ENCODE results near the gene BCL7A. TPM values are rescaled to one million over a fixed set of nuclear protein-coding genes. Genes with fewer than 3 reads are reported as not detected.

Gene BCL7A
- total and polyA plus RNA-seq, 9 of the 15 experiments (the other 6 are each of a cell fraction or from before 2014, with no cell fraction given) = 0.25 to 21.9 (median 14.9) TPM

DNA sequence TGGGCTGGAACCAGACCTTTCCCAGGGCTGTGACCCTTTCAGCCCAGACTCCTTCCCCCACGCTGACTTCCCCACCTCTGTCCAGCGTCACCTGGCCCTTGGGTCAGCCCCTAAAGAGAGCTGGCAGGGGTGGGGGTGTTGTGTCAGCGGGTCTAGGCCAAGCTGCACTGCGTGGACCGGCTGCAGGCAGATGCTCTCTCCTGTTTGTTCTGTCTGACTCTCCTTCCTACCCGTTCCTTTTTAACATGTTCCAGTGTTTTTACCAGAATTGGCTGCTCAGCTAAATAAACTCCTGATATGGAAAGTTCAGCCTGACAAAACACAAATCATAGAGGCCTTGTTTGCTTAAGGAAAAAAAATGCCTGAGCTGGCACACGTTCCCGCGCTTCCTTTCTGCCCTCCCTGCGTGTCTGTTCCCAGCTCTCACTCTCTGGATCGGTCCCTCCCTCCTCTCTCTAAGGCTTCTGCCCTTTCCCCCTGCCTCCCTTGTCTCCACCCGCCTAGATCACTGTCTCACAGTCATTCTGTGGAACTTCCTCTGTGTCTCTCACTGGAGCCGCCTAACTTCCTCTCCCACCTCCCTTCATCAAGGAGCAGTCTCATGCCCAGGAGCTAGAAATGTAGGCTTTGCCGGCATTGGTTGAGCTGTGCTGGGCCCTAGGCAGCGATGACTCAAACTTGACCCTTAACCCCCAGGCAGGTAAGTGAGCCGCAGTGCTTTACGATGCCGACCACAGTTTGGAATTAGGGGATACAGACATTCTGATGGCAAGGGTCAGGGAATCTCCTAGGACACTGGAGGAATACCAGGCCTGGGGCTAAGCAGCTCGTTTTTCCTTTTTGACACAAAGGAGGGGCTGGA is 41.4 kb downstream of the BCL7A start (continued):
- TF ChIP-seq ARHGAP35 (IDR thresholded peaks at IDR 0.05; ENCODE audit: partially characterized antibody) (no peak), MXI1 (IDR thresholded peaks at IDR 0.05; ENCODE audit: low read depth, low read length) (no peak), RFX1 (IDR thresholded peaks at IDR 0.05) (no peak), SMAD3 (CRISPR knock-in tag; conservative IDR thresholded peaks at IDR 0.05) (no peak), ZC3H11A (IDR thresholded peaks at IDR 0.05; ENCODE audit: low read depth, low read length) (no peak), L3MBTL2 (IDR thresholded peaks at IDR 0.05) (peak; percentile 10; the same call in 1 of the 2 replicates)
- TF ChIP-seq, protein P1, sequence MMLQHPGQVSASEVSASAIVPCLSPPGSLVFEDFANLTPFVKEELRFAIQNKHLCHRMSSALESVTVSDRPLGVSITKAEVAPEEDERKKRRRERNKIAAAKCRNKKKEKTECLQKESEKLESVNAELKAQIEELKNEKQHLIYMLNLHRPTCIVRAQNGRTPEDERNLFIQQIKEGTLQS (IDR thresholded peaks at IDR 0.05) = peak; percentile 81
- TF ChIP-seq, protein P1 (CRISPR knock-in tag; conservative IDR thresholded peaks at IDR 0.05) = 0 out of 2 replicates have a peak, but pooled peaks have one; percentile 21
- TF ChIP-seq, protein P2, sequence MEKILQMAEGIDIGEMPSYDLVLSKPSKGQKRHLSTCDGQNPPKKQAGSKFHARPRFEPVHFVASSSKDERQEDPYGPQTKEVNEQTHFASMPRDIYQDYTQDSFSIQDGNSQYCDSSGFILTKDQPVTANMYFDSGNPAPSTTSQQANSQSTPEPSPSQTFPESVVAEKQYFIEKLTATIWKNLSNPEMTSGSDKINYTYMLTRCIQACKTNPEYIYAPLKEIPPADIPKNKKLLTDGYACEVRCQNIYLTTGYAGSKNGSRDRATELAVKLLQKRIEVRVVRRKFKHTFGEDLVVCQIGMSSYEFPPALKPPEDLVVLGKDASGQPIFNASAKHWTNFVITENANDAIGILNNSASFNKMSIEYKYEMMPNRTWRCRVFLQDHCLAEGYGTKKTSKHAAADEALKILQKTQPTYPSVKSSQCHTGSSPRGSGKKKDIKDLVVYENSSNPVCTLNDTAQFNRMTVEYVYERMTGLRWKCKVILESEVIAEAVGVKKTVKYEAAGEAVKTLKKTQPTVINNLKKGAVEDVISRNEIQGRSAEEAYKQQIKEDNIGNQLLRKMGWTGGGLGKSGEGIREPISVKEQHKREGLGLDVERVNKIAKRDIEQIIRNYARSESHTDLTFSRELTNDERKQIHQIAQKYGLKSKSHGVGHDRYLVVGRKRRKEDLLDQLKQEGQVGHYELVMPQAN (IDR thresholded peaks at IDR 0.05; ENCODE audit: borderline replicate concordance) = no peak
